GM18505 (cell line): ENCODE measurements around the gene GLB1L.

ENCODE experiments used
- ATAC-seq: cut with Tn5 transposase; IDR thresholded peaks from one replicate; pipeline ENCODE4 v1.9.1; 2021; ENCODE audit not compliant: unreplicated experiment
- POLR2A ChIP-seq: IDR thresholded peaks from 4 replicates; pipeline ENCODE4 v1.6.1; 2011; ENCODE audit warnings: borderline replicate concordance; ENCODE audit not compliant: insufficient read depth, insufficient read length; ENCODE audit errors: extremely low read depth

Gene GLB1L

GRCh38 chr2:219218732-219219701 is 26.2 kb downstream of the GLB1L start, which contains the start of gene ABCB6:
Gene ABCB6 (minus strand): TSS chr2:219218958. CDS start chr2:219218673, 285 bp downstream.
- peak; percentile 84 for ATAC-seq
- peak; percentile 72 for TF ChIP-seq POLR2A

GRCh38 chr2:219218217-219218731 is 27.0 kb downstream of the GLB1L start:
- TF ChIP-seq POLR2A = no peak
- ATAC-seq = peak; percentile 22

- no peak for TF ChIP-seq POLR2A
- ATAC-seq = no peak
Observed at GRCh38 chr2:219216535-219216915, 28.7 kb downstream of the GLB1L start.

GRCh38 chr2:219215871-219216534 is 29.2 kb downstream of the GLB1L start:
- no peak for TF ChIP-seq POLR2A
- no peak for ATAC-seq

- ATAC-seq = no peak
Observed at GRCh38 chr2:219214786-219215185, 30.5 kb downstream of the GLB1L start.

GRCh38 chr2:219214141-219214540 is 31.1 kb downstream of the GLB1L start:
- no peak for TF ChIP-seq POLR2A
- no peak for ATAC-seq

More at GRCh38 chr2:219214786-219215185, 30.5 kb downstream of the GLB1L start:
- TF ChIP-seq POLR2A = no peak

- TF ChIP-seq POLR2A = no peak
- no peak for ATAC-seq
Observed at GRCh38 chr2:219213486-219214071, 31.7 kb downstream of the GLB1L start.

GRCh38 chr2:219213026-219213415 is 32.2 kb downstream of the GLB1L start:
- no peak for TF ChIP-seq POLR2A

GRCh38 chr2:219210886-219211362 is 34.3 kb downstream of the GLB1L start:
- TF ChIP-seq POLR2A = no peak
- no peak for ATAC-seq

More at GRCh38 chr2:219213026-219213415, 32.2 kb downstream of the GLB1L start:
- no peak for ATAC-seq

GRCh38 chr2:219210196-219210885 is 34.9 kb downstream of the GLB1L start:
- no peak for ATAC-seq
- no peak for TF ChIP-seq POLR2A

GRCh38 chr2:219209236-219210195 is 35.7 kb downstream of the GLB1L start:
- ATAC-seq = no peak
- no peak for TF ChIP-seq POLR2A
